Gastroesophageal sphincter (tissue), 4 donors: ENCODE results near the gene PIP5K1C. TPM values are rescaled to one million over a fixed set of nuclear protein-coding genes. Genes with fewer than 3 reads are reported as not detected.
A peak's percentile ranks its signal among the peaks of the same experiment; 100 is the strongest.

ENCODE experiments used
- ATAC-seq: fragments of 150-250 bp; one replicate; pipeline ENCODE4 v1.9.1; 2016; ENCODE audit warnings: mild to moderate bottlenecking, moderate library complexity
- H3K27ac ChIP-seq, 4 donors: fragments of 200-600 bp; sonication (generic) in 3 of 4; 1 replicate in 3 of 4; 2 replicates in 1 of 4; pipeline ENCODE4 v1.5.1; 2016 to 2019
- H3K27me3 ChIP-seq: fragments of 200-600 bp; sonication (generic); one replicate; pipeline ENCODE4 v1.5.1; 2019
- H3K36me3 ChIP-seq, 2 donors: fragments of 200-600 bp; sonication (generic); one replicate each; pipeline ENCODE4 v1.5.1; 2019; ENCODE audit warnings: control low read depth in 1 of 2
- H3K4me1 ChIP-seq, 3 donors: fragments of 200-600 bp; sonication (generic); 1 replicate in 2 of 3; 2 replicates in 1 of 3; pipeline ENCODE4 v1.5.1; 2016 to 2019; ENCODE audit warnings: control low read depth in 2 of 3
- H3K4me3 ChIP-seq, 2 donors: fragments of 200-600 bp; sonication (generic); one replicate each; pipeline ENCODE4 v1.5.1; 2019; ENCODE audit warnings: mild to moderate bottlenecking in 1 of 2, moderate library complexity in 1 of 2
- H3K9me3 ChIP-seq, 3 donors: fragments of 200-600 bp; sonication (generic); one replicate each; pipeline ENCODE4 v1.5.1; 2017 to 2019; ENCODE audit warnings: control low read depth in 2 of 3
- EP300 ChIP-seq: sonication (generic); formaldehyde crosslinking; IDR thresholded peaks from one replicate; pipeline ENCODE4 v1.6.1; 2017; ENCODE audit warnings: antibody characterized with exemption, mild to moderate bottlenecking
- POLR2A ChIP-seq, 2 donors: fragments of 450-650 bp; IDR thresholded peaks; one replicate each; pipeline ENCODE4 v1.6.1; 2017; ENCODE audit warnings: antibody characterized with exemption in 2 of 2, mild to moderate bottlenecking in 2 of 2, moderate library complexity in 1 of 2
- POLR2AphosphoS5 ChIP-seq: sonication (generic); formaldehyde crosslinking; IDR thresholded peaks from one replicate; pipeline ENCODE4 v1.6.1; 2017; ENCODE audit warnings: antibody characterized with exemption
- WGBS, 2 donors: methylation state at CpG; one replicate each; pipeline ENCODE4 v1.1.5; 2018; ENCODE audit warnings: low coverage in 1 of 2; 5-methylcytosine and 5-hydroxymethylcytosine counted together
- total RNA-seq, 4 donors: library from RNA; depleted of rRNA; stranded (reverse); fragments of >200 nt; gene quantifications; one replicate each; pipeline ENCODE4 v1.1.0, GENCODE V29; 2016
- TF ChIP-seq, protein P1 (sequence below), 4 experiments: fragments of 200-600 bp in 2 of 4; fragments of 450-650 bp in 2 of 4; sonication (generic) in 1 of 4; IDR thresholded peaks; one replicate each; pipeline ENCODE4 v1.5.1; 2017 to 2019; ENCODE audit warnings: antibody characterized with exemption in 4 of 4, mild to moderate bottlenecking in 2 of 4, moderate library complexity in 2 of 4

PIP5K1C gene
- total RNA-seq, 4 donors from 2014 or later, result 50.8 to 165 (median 61.5) TPM

- Histone ChIP-seq H3K4me3 (no peak overlapping the region), H3K4me1 (peaks cover 0 to 12% (median 0%) of the 10 kb centered on the region in 3 donors), H3K27me3 (no peaks in the 10 kb centered on the region), H3K27ac (no peak overlapping the region), H3K9me3 (no peaks in the 10 kb centered on the region), H3K36me3 (peaks cover 0 to 99% of the 10 kb centered on the region in 2 donors)
- ATAC-seq, result no peak
- no CpG with 5 or more reads among the region's 20 CpGs for WGBS, 2 donors
- no peak for TF ChIP-seq EP300
These were observed 63.3 kb downstream of the PIP5K1C start for GRCh38 chr19:3636962-3637361.

DNA sequence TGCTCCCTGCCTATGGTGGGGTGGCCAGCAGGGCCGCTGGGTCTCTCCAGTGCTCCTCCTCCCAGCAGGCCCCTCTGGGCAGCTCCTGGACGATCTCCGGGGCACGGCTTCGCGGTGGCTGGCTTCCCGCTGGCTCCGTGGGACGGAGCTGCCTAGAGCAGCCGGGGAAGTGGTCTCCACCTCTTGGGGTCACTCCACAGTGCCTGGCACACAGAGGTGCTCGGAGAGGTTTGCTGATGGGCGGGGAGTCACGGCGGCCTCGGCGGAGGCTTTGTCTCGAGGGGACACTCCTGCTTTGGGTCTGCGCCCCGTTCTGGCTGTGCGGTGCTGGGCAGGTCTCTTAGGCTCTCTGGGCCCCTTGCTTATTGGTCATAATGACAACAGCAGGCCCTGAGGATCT, 63.8 kb downstream of the PIP5K1C start:
- H3K36me3 ChIP-seq, result peaks cover 0 to 99% of the 10 kb centered on the region in 2 donors
- no CpG with 5 or more reads among the region's 20 CpGs for WGBS, 2 donors
- H3K4me3 ChIP-seq, result no peak overlapping the region
- no peak overlapping the region for H3K27ac ChIP-seq
- H3K9me3 ChIP-seq, result no peaks in the 10 kb centered on the region
- no peaks in the 10 kb centered on the region for H3K27me3 ChIP-seq
- TF ChIP-seq EP300, result no peak
- no peak for TF ChIP-seq POLR2AphosphoS5
- TF ChIP-seq, protein P1, sequence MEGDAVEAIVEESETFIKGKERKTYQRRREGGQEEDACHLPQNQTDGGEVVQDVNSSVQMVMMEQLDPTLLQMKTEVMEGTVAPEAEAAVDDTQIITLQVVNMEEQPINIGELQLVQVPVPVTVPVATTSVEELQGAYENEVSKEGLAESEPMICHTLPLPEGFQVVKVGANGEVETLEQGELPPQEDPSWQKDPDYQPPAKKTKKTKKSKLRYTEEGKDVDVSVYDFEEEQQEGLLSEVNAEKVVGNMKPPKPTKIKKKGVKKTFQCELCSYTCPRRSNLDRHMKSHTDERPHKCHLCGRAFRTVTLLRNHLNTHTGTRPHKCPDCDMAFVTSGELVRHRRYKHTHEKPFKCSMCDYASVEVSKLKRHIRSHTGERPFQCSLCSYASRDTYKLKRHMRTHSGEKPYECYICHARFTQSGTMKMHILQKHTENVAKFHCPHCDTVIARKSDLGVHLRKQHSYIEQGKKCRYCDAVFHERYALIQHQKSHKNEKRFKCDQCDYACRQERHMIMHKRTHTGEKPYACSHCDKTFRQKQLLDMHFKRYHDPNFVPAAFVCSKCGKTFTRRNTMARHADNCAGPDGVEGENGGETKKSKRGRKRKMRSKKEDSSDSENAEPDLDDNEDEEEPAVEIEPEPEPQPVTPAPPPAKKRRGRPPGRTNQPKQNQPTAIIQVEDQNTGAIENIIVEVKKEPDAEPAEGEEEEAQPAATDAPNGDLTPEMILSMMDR (IDR thresholded peaks at IDR 0.05), result no peak
- TF ChIP-seq POLR2A (IDR thresholded peaks at IDR 0.05), result no peak
- no peak for ATAC-seq
- H3K4me1 ChIP-seq, result peaks cover 0 to 12% (median 0%) of the 10 kb centered on the region in 3 donors

- Histone ChIP-seq H3K36me3 (peaks cover 0 to 91% of the 10 kb centered on the region in 2 donors), H3K9me3 (no peaks in the 10 kb centered on the region), H3K4me1 (peaks cover 0 to 12% (median 0%) of the 10 kb centered on the region in 3 donors), H3K4me3 (no peak overlapping the region), H3K27ac (peak overlapping the region in 3 of 4 donors; percentile 17 to 76 (median 61)), H3K27me3 (no peaks in the 10 kb centered on the region)
- 91% methylated on average over 6 of the region's 19 CpGs; no CpG with 5 or more reads in 1 of the 2 donors for WGBS, 2 donors
- no peak for ATAC-seq
- no peak for TF ChIP-seq EP300
- no peak for TF ChIP-seq POLR2AphosphoS5
- TF ChIP-seq, protein P1 (IDR thresholded peaks at IDR 0.05), result no peak
- TF ChIP-seq POLR2A (IDR thresholded peaks at IDR 0.05), result no peak
These were observed 65.7 kb downstream of the PIP5K1C start for GRCh38 chr19:3634496-3635045.

DNA sequence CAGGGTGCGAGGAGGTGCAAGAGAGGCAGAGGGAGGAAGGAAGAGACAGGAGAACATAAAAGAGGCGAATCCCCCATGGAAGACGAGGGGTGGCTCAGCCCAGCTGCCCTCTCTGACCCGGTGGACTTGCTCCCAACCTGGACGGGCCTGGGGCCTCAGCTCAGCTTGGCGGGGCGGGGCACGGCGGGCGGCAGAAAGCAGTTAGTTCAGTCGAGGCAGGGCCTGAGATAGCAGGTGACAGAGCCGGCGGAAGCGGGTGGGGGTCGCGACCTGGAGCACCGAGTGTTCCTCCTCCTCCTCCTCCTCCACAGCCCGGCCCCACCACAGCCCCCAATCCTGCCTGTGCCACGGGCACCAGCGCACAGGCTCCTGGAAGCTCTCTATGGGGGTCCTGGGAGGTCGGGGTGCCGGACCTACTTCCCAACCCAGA, 66.7 kb downstream of the PIP5K1C start:
- Histone ChIP-seq H3K4me3 (no peak overlapping the region), H3K4me1 (peaks cover 0 to 12% (median 0%) of the 10 kb centered on the region in 3 donors), H3K27ac (peak overlapping the region in 3 of 4 donors; percentile 17 to 76 (median 61)), H3K27me3 (no peaks in the 10 kb centered on the region), H3K9me3 (no peaks in the 10 kb centered on the region), H3K36me3 (peaks cover 0 to 81% of the 10 kb centered on the region in 2 donors)
- ATAC-seq, result no peak
- WGBS, 2 donors, result 73 to 75% methylated on average over 4 to 12 of the region's 22 CpGs
- no peak for TF ChIP-seq EP300
- TF ChIP-seq POLR2AphosphoS5, result no peak
- no peak for TF ChIP-seq POLR2A (IDR thresholded peaks at IDR 0.05)
- TF ChIP-seq, protein P1 (IDR thresholded peaks at IDR 0.05), result no peak

GRCh38 chr19:3632739-3633558, 67.3 kb downstream of the PIP5K1C start:
- Histone ChIP-seq H3K36me3 (peaks cover 0 to 75% of the 10 kb centered on the region in 2 donors), H3K27me3 (no peaks in the 10 kb centered on the region), H3K27ac (peak overlapping the region in 3 of 4 donors; percentile 54 to 76 (median 61)), H3K9me3 (no peaks in the 10 kb centered on the region), H3K4me3 (no peak overlapping the region), H3K4me1 (peaks cover 0 to 12% (median 0%) of the 10 kb centered on the region in 3 donors)
- WGBS, 2 donors, result 40% methylated on average over 1 of the region's 50 CpGs; no CpG with 5 or more reads in 1 of the 2 donors
- no peak for TF ChIP-seq EP300
- TF ChIP-seq, protein P1 (IDR thresholded peaks at IDR 0.05), result no peak
- TF ChIP-seq POLR2A (IDR thresholded peaks at IDR 0.05), result no peak
- TF ChIP-seq POLR2AphosphoS5, result no peak
- no peak for ATAC-seq
